SW480 (cell line): Measurements from ENCODE around the gene RPTOR.

Experiments
- DNase-seq: peaks from one replicate; pipeline ENCODE4 v3.0.0-alpha.2; 2016; ENCODE audit warnings: low spot score

RPTOR gene

DNA sequence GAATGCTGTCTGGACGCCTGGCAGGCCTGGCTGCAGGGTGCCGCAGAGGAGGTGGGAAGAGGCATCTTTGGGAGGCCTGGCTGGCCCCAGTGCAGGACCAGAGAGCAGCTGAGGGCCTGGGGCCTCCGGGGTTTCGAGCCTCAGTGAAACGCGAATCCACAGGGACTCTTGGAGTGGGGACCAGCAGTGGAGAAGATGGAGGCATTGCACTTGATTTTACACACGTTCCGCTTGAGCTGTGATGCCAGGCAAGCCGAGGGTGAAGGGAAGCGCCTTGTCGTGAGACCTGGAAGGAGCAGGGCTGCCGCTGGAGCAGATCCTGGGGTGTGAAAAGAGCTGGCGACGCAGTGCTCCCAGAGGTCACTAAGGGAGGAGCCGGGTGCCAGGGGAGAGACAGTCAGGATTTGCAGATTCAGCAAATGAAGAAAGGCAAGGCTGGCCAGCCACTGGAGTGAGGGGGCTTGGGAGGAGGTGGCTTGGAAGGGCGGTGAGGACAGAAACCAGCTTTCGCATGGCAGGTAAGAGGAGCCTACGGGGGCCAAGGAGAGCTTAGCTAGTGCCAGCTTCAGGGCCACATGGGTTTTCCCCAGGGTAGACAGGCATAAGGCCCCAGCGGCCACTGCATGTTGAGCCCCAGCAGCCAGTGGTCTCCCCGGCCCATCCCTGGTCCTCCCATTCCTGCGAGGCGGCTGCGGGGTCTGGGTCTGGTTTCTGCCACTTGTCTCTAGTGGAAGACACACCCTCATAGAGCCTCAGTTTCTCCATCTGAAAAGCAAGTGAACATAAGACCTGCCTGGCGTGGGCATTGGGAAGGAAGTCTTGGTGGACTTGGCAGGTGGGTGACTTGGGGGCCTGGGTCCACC, 271.8 kb downstream of the RPTOR start:
- no peak for DNase-seq

DNA sequence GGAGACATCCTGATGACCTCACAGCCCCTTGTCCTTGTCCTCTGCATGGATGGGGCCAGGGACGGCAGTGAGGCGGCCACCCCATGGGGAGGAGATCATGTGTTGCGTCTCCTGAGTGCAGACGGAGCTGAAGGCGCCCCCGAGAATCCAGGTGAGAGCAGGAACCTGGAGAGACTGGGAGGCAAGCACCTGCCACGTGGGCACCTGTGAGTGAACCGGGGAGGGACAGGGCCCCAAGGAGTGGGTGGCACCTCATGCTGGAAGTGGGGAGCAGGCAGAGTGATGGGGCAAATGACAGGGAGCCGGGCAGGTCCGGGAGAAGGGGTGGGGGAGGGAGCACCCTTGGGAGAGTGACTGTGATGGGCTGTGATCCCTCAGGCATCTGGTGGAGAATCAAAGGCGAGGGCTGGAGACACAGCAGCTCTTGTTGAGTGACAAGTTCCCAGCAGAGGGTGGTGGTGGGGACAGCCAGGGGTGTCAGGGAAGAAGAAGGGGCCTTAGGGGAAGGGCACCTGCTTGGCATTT, 272.7 kb downstream of the RPTOR start:
- DNase-seq: no peak

DNA sequence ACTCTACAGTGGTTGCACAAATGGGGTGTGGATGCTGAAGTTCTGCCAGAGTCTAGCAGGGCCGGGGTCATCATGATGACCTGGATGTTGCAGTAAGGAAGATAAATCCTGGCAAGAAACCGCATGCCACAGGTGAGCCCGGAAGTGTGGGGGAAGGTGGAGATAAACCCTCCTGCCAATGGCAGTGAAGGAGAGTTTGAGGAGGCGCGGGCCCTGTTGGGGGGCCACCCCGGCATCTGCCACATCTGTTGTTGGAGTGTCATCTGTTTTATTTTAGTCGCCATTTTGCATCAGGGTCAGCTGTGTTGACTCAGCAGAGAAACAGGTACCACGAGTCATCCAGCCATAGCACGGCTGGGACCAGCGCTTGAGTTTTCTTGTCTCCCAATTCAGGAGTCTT, 273.2 kb downstream of the RPTOR start:
- no peak for DNase-seq

DNA sequence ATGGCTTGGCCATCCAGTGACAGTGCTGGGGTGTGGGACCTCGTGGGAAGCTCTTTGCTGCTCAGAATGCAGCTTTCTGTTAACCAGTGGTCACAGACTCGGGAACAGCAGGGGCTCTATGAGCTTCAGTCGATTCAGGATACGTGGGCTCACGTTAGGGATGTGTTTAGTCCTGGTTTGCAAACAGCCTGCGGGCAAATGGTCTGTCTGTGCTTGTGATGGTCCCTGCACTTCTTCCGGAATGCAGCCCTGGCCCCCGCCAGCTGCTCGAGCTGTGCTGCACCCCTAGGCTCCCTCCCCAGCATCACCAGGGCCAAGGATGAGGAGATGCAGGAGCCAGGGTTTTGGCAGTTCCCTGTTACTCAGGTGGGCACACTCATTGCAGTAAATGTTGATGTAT, 274.2 kb downstream of the RPTOR start:
- no peak for DNase-seq

DNA sequence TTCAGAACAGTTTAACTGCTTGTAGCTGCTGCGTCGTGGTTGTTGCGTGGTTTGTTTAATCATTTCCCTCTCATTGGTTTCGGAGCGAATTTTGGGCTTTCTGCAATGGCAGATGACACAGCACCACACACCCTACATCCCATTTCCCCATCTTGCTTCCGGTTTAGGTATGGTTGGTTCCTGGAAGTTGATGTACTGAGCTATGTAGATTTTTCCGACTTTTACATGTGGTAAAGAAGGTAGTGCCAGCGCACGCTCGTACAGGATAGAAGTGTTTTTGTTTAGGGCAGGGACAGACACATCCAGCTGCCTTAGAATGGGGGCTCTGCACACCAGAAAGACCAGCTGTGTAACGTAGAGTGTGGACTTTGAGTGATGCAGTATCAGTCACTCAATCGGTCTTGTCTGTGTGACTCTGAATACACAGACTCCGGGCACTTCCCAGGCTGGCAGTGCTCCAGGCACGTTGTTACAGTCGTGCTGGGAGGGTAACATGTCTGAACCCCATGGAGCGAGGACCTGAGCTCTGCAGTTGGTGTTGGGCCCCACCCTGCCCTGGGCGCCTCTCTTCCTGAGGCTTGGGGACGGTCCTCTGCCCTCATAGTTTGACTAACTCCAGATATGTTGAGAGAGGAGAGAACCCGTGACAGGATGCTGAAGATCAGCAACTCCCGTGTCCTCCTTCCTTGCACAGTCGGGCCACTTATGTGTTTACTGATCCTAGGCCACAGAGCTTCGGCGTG, 275.0 kb downstream of the RPTOR start:
- DNase-seq: no peak

DNA sequence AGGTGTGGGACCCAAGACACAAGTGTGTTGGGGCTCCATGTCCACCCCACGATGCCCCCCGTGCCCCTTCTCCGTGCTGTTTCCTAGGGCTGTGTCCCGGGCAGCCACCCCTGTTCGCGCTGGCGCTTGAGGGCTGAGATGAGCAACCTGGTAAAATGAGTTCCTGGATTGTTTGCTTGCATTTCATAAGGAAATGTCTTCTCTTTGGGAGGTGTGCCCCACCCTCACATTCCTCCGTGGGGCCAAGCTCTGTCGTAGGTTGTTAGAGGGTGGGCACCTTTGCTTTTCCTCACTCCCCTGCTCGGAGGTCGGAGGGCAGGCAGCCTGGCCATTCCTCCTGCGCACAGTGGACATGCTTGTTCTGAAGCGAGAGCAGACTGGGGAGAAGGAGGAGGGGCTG, 275.7 kb downstream of the RPTOR start:
- no peak for DNase-seq

DNA sequence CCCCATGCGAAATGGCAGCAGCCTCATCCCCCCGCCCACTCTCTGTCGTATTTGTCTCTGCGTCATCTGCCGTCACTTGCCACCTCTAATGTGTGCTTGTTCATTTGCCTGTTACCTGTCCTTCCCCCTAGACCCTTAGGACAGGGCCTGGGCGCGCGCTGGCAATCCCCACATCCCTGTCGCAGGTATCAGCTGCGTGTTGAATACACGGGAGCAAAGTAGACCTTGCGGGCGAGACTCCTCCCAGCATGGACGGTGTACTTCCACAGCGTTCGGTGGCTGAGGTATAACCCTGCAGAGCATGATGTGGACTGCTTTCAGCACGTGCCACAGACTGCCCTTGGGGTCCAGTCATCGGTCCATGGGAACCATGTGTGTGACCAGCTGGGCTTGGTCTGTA, 276.9 kb downstream of the RPTOR start:
- no peak for DNase-seq

DNA sequence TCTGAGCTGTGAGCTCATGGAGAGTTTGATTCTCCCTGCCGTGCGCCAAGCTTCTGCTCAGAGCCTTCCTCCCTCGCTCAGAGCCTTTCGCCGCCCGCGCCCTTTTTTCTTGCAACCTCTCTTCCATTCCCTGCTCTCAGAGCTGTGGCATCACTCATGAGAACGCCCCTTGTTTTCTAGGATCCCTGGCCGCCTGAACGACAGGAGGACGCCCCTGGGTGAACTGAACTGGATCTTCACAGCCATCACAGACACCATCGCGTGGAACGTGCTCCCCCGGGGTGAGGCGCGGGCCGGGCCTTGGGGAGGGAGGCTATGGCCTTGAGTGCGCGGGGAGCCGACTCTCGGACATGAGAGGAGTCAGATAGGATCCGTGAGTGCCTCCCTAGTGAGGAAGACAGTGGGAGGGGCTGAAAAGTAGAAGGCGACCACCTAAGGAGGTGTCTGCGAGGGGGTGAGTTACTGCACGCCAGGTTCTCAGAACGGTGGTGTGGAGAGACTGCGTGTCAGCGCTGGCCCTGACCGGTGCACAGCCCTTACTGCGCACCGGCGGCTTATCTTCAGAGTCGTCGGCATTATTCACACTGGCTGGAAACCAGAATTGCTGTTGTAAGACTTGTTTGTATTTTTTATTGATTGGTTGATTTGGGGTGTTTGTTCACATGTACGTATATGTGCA, 277.5 kb downstream of the RPTOR start:
- DNase-seq: no peak

DNA sequence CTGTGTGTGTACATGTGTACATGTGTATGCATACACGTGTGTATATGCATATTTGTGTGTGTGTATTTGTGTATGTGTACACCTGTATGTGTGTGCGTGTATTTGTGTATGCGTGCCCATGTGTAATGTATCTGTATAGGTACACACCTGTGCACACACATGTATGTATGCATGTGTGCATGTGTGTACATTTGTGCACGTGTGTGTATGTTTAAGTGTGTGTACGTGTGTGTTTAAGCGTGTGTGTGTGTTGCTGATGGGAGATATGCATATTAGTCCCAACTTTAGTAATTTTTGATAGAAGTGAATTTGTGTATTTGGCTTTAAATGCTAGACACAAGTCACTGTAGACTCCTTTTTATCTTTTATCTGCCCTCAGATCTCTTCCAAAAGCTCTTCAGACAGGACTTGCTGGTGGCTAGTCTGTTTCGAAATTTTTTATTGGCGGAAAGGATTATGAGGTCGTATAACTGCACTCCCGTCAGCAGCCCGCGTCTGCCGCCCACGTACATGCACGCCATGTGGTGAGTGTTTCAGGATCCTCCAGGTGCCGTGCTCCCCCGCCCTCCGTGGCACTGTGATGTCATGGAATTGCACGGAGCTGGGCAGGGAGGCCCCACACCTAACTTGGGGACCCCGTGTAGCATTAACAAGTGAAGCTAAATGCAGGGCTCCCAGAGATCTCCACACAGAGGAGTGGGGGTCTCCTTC, 278.2 kb downstream of the RPTOR start:
- DNase-seq: peak; percentile 68

DNA sequence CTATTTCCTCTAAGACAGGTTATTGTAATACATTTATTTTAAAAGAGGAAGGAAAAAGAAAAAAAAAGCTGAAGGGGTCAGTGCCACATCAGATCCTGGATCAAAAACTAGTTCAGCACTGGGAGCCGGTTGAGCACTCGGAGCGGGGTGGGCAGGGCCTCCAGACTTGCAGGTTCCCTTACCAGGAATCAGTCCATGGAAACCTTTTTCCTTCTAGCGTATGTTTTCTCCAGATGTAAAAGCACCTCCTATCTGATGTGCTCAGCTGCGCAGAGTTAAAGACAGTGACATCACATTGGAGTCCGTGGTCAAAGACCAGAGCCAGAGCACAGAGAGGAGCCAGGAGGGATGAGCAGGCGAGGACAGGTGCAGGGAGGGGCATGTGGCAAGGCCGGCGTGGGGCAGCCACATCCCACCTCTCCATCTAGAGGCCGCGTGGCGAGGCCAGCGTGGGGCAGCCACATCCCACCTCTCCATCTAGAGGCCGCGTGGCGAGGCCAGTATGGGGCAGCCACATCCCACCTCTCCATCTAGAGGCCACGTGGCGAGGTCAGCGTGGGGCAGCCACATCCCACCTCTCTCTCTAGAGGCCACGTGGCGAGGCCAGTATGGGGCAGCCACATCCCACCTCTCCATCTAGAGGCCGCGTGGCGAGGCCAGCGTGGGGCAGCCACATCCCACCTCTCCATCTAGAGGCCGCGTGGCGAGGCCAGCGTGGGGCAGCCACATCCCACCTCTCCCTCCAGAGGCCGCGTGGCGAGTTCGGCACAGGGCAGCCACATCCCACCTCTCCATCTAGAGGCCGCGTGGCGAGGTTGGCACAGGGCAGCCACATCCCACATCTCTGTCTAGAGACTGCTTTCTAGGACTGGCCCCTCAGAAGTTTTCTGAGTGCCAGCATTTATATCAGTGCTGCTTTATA, 280.2 kb downstream of the RPTOR start:
- DNase-seq: no peak

DNA sequence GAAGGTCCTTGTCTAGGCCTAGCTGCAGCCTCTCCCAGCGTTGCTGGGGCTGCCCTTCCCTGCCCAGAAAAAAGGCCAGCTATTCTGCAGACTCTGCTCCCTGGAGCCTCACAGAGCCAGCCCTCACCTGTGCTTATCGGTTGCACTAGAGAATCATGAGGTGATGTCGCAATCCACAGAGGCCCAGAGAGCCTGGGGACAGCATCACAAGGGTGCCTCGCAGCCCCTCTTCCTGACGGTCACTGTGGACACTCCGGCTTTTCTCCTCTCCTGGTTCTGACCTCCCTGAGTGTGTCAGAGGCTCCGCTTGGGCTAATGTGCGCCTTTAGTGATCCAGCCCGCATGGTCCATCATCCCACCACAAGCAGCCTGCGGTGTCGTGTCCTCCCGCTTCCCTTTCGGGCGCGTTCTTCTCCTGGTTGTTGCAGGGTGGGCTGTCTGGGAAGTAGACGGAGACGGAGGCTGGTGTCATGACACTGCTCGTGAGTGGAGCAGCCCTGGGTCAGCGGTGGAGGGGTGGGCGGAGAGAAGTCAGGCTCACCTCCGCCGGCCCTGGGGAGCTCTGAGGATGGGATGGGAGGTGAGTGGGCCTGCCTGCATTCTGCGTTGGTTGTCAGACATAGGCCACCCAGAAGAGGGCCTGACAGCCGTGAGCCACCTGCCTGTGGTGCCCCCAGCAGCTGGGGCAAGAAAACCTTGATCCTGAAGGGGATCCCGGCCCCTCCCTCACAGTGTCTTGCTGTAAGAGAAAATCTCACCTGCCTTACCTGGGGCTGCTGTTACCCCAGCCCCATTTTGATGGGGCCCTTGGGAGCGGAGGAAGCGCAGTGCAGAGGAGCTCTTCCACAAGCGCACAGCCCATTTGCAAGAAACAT, 281.1 kb downstream of the RPTOR start:
- no peak for DNase-seq

DNA sequence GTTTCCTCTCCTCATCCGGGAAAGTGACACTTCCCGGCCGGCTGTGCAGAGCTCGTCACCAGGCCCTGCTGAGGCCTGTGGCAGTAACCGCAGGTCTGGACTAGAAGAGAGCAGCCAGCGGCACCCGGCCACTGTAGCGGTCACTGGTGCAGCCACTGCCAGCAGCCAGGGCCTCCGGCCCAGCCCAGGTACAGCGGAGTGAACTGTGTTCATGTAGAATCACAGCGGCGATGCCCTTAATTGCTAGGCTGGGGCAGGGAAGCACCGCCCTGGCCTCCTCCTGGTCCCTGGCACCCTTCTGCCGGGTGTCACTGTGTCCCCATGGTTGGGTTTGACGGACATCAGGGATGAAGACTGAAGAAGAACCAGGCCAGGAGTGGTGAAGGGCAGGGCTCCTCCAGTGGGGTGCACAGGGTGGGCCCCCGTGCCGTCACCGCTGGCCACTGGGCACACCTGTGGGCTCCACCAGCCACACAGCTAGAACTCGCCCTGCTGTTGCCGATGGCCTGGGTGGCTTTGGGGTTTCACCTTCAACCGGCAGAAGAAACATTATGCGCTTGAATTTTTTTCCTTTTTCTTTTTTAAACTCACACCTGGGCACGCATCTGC, 281.8 kb downstream of the RPTOR start:
- DNase-seq: no peak

DNA sequence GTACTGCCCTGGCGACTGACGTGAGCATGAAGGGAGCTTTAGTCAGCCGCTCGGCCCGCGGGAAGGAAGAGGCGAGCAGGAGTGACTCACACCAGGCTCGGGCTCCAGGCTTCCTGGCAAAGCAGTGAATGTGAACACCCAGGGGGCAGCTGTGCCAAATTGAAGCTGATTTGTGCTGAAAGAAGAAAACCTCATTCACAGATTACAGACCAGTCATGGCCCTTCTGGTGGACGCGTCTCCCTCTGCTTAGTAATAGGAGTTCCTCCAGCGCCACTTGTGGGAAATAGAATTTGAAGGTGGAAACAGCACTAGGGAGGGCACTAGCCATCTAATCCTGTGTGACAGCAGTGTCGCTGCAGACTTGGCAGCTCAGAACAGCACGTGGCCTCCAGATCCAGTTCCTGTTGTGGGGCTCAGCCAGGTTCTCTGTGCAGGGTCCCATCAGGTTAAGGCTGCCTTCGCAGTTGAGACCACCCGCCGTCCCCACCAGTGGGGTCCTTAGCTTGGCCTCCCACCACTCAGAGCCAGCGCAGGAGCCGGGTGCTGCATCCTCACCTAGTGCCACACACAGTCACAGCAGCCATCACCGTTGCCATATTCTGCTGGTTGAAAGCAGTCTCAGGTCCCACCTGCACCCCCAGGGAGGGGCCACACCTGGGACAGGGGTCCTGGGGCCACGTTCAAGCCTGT, 282.5 kb downstream of the RPTOR start:
- DNase-seq: no peak

DNA sequence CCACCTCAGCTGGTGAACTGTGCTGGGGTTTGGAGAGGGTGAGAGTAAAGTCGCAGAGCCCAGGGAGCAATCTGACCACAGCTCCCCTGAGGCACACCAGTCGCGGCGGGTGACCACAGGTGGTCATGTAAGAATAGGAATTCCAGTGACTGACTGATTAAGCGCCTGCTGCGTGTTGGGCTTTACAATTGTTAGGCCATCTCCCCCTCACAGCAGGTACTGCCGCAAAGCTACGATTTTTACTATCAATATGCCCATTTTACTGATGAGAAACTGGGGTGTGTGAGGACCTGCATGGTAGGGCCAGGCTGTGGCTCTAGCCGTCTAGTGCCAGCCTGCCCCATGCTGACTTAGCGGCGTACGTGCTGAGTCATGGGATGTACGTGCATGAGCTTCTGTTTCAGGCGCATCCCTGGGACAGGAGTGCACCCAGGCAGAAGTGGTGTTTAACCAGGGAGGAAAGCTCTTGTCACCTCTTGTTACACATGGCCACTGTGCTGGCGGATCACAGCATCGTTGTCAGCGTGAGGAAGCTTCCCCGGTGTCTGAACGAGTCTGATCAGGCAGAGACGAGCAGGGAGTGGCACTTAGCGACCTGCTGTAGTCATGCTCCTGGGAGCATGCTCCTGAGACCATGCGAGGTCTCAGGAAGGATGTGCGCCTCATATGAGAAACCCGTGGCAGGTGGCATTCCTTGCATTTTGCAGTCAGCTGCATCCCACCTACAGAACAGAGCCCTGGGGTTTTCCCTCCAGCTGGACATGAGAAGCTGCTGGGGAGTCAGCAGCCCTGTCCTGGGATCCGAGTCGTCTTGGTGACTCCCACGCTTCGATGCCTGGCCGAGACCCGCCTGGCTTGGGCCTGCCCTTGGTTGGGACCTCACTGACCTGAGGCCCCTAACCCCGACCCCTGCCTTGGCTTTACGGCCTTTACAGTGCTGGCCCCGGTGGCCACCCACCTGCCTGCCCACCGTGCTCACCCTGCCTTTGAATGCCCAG, 283.3 kb downstream of the RPTOR start:
- DNase-seq: no peak

DNA sequence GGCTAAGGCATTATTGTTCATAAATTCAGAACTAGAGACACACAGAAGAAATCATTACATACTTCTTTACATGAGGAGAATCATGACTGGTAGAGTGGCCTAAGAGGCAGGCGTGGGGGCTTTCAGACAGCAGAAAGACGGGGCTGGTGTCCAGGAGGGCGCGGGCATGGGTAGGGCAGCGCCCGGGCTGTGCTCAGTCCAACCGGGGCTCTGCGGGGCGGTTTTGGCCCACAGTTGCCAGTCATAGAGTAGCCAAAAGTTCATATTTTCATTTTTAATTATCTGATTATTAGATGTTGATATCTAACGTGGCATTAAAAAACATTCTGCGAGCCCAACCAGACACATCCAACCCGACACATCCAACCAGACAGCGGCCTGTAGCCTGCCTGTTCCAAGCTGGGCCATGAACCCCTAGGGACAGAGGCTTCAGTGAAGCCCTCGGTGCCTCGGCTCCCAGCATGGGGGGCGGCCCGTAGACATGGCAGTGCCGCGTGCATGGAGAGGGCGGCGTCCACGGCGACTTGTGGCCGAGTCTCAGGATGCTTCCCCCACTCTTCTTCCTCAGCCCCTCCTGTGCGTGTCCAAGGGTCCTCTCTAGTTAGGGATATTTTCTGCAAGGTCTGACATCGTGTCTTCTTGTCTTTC, 284.7 kb downstream of the RPTOR start:
- no peak for DNase-seq

DNA sequence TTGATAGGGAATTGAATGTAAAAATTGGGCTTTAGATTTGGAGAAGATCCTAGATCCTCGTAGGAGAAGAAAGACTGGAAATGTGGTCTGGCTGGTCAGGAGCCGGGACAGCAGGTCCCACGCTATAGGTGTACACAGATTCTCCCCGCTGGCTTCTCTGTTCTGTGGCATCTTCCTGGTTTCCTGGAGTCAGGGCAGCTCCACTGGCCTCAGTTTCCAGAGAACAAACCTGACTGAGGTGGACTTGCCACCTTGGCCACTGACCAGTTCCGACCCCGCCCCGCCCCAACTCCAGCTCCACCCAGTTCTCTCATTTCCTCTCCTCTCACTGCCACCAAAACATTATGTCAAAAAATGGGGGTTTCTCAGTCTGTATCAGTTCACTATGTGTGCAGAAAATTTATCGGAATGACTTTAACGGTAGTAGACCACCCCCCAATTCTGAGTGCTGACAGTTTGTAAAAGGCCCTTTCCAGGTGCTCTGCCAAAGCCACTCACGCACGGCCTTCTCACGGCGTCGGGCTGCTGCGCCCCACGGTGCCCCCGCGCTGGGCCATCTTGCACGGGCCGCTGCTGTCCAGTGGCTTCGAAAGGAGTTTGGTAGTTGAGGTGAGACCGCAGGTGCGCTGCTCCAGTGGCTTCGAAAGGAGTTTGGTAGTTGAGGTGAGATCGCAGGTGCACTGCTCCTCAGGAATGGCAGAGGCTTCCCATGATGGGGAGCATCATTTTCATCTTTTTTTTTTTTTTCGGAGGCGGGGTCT, 285.6 kb downstream of the RPTOR start:
- DNase-seq: no peak
